Epithelial cell of esophagus (primary cell): ENCODE data around the gene NYAP1.
"Not testable (repeated sequence)": the region's sequence is repeated elsewhere in the genome, so short reads cannot be mapped to it uniquely, and the experiment has no call there.

Experiments
- DNase-seq: peaks from one replicate; pipeline ENCODE4 v3.0.0; 2010; ENCODE audit warnings: low read depth
- H3K4me3 ChIP-seq: 2 replicates; pipeline ENCODE4 v1.5.1; 2011; ENCODE audit warnings: mild to moderate bottlenecking, low read length, control low read depth
- TF ChIP-seq, protein P1 (sequence below): IDR thresholded peaks from 2 replicates; pipeline ENCODE4 v1.5.1; 2011; ENCODE audit warnings: low read depth, mild to moderate bottlenecking, low read length, control low read depth, inconsistent platforms; ENCODE audit not compliant: insufficient read depth; ENCODE audit errors: missing control alignments

Gene NYAP1

DNA sequence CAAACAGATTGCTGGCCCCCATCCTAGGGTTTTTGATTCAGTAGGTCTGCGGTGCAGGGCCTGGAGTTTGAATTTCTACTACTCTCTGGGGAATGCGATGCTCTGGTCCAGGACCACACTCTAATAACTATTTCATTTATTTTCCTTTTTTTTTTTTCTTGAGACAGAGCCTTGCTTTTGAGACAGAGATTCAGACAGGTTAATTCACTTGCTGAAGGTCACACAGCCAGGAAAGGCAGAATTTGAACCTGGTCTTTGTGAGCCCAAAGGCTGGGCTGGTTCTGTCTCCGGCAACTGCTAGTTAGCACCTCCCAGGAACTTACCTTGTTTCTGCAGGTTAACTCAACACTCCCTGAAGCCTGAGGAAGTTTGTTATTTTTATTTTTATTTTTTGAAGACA is 31.2 kb upstream of the NYAP1 start:
- TF ChIP-seq, protein P1, sequence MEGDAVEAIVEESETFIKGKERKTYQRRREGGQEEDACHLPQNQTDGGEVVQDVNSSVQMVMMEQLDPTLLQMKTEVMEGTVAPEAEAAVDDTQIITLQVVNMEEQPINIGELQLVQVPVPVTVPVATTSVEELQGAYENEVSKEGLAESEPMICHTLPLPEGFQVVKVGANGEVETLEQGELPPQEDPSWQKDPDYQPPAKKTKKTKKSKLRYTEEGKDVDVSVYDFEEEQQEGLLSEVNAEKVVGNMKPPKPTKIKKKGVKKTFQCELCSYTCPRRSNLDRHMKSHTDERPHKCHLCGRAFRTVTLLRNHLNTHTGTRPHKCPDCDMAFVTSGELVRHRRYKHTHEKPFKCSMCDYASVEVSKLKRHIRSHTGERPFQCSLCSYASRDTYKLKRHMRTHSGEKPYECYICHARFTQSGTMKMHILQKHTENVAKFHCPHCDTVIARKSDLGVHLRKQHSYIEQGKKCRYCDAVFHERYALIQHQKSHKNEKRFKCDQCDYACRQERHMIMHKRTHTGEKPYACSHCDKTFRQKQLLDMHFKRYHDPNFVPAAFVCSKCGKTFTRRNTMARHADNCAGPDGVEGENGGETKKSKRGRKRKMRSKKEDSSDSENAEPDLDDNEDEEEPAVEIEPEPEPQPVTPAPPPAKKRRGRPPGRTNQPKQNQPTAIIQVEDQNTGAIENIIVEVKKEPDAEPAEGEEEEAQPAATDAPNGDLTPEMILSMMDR: no peak
- no peak overlapping the region for H3K4me3 ChIP-seq
- no peak for DNase-seq

DNA sequence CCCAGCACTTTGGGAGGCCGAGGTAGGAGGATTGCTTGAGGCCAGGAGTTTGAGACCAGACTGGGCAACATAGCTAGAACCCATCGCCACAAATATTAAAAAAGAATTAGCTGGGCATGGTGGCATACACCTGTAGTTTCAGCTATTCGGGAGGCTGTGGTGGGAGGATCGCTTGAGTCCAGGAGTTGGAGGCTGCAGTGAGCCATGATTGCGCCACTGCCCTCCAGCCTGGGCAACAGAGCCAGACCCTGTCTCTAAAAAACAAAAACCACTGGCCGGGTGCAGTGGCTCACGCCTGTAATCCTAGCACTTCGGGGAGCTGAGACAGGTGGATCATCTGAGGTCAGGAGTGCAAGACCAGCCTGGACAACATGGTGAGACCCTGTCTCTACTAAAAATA is 29.9 kb upstream of the NYAP1 start:
- DNase-seq, H3K4me3 ChIP-seq: not testable (repeated sequence)

DNA sequence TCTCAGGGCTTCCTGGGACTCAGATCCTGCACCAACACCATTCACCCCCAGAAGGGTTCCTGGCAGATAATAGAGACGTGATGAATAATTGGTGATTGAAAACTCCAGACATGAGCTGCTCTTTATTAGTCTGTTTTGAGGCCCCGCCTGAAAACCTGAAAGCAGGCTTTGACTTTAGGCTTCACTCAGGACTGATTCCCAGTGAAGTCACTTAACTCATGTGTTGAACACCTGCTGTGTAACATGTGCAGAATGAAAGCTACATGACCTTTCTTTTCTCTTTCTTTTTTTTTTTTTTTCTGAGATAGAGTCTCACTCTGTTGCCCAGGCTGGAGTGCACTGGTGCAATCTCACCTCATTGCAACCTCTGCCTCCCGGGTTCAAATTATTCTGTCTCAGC is 28.5 kb upstream of the NYAP1 start:
- TF ChIP-seq, protein P1: no peak
- no peak overlapping the region for H3K4me3 ChIP-seq
- no peak for DNase-seq

DNA sequence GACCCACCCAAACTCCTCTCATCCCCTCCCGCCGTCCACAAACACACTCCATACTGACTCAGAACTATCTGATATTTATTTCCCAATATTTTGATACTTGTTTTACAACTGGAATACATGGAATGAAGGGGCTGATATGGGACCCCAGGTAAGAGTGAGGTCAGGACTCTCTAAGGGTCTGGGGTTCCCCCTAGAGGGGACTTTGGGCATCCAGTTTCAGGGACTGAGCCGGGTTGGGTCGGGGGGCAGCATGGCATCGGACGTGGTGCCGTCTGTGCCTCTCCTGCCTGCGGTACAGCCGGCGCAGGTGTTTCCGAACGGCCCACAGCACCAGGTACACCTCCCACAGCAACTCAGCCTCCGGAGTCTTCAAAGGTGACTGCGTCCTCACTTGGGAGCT is 27.2 kb upstream of the NYAP1 start:
- no peak for DNase-seq
- TF ChIP-seq, protein P1: no peak
- no peak overlapping the region for H3K4me3 ChIP-seq

DNA sequence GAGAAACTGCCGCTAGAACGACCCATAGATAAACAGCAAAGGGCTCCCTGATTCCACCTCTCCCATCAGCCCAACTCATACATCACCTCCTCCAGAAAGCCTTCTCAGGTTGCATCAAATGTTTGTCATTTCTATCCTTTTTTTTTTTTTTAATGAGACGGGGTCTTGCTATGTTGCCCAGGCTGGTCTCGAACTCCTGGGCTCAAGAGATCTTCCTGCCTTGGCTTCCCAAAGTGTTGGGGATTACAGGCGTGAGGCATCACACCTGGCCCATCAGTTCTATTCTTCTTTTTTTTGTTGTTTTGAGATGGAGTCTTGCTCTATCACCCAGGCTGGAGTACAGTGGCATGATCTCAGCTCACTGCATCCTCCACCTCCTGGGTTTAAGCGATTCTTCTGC is 26.7 kb upstream of the NYAP1 start:
- TF ChIP-seq, protein P1: no peak
- no peak for DNase-seq
- no peak overlapping the region for H3K4me3 ChIP-seq

GRCh38 chr7:100464210-100464660 is 19.5 kb upstream of the NYAP1 start, which contains the start of gene SPACDR:
Gene SPACDR (minus strand): TSS chr7:100464260. CDS start chr7:100464025, 235 bp downstream.
- TF ChIP-seq, protein P1: no peak
- DNase-seq: no peak
- H3K4me3 ChIP-seq: no peak within 1 kb of the TSS

- TF ChIP-seq, protein P1: no peak
- no peak for DNase-seq
- no peak overlapping the region for H3K4me3 ChIP-seq
Measured at GRCh38 chr7:100464791-100465190, 18.9 kb upstream of the NYAP1 start.

GRCh38 chr7:100465299-100465698 is 18.4 kb upstream of the NYAP1 start:
- no peak overlapping the region for H3K4me3 ChIP-seq
- TF ChIP-seq, protein P1: no peak
- no peak for DNase-seq
